ENCODE data around the gene HACD4. TPM values are rescaled to one million over a fixed set of nuclear protein-coding genes. Genes with fewer than 3 reads are reported as not detected.

The HACD4 gene, protein sequence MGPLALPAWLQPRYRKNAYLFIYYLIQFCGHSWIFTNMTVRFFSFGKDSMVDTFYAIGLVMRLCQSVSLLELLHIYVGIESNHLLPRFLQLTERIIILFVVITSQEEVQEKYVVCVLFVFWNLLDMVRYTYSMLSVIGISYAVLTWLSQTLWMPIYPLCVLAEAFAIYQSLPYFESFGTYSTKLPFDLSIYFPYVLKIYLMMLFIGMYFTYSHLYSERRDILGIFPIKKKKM
- total RNA-seq (10 to 100 TPM in 2 of 5 donors, 1 to 10 TPM in 2, under 1 TPM in 1; 0.29 to 12.1 (median 5.9) TPM), polyA plus RNA-seq (1 to 10 TPM; 1.6 to 4.1 (median 1.8) TPM)
- long read RNA-seq, donor 1, full-length matches to known transcripts = 2 of 2 reads
- long read RNA-seq, donor 1, partial matches to known transcripts = 0 of 2 reads
- long read RNA-seq, donor 1, other reads (novel, unspliced or antisense) = 0 of 2 reads
- long read RNA-seq, donor 2, full-length matches to known transcripts = 2 of 2 reads
- long read RNA-seq, donor 2, partial matches to known transcripts = 0 of 2 reads
- long read RNA-seq, donor 2, other reads (novel, unspliced or antisense) = 0 of 2 reads
- long read RNA-seq, donor 3 = 0 reads
- long read RNA-seq, donor 4 = 0 reads
- long read RNA-seq, donor 5, full-length matches to known transcripts = 2 of 2 reads
- long read RNA-seq, donor 5, partial matches to known transcripts = 0 of 2 reads
- long read RNA-seq, donor 5, other reads (novel, unspliced or antisense) = 0 of 2 reads
- long read RNA-seq, donor 6, full-length matches to known transcripts = 4 of 4 reads
- long read RNA-seq, donor 6, partial matches to known transcripts = 0 of 4 reads
- long read RNA-seq, donor 6, other reads (novel, unspliced or antisense) = 0 of 4 reads
- long read RNA-seq, donor 7, full-length matches to known transcripts = 5 of 5 reads
- long read RNA-seq, donor 7, partial matches to known transcripts = 0 of 5 reads
- long read RNA-seq, donor 7, other reads (novel, unspliced or antisense) = 0 of 5 reads
- long read RNA-seq, donor 8, full-length matches to known transcripts = 3 of 3 reads
- long read RNA-seq, donor 8, partial matches to known transcripts = 0 of 3 reads
- long read RNA-seq, donor 8, other reads (novel, unspliced or antisense) = 0 of 3 reads
- long read RNA-seq, donor 9, full-length matches to known transcripts = 4 of 4 reads
- long read RNA-seq, donor 9, partial matches to known transcripts = 0 of 4 reads
- long read RNA-seq, donor 9, other reads (novel, unspliced or antisense) = 0 of 4 reads
- long read RNA-seq, donor 10, full-length matches to known transcripts = 2 of 2 reads
- long read RNA-seq, donor 10, partial matches to known transcripts = 0 of 2 reads
- long read RNA-seq, donor 10, other reads (novel, unspliced or antisense) = 0 of 2 reads

DNA sequence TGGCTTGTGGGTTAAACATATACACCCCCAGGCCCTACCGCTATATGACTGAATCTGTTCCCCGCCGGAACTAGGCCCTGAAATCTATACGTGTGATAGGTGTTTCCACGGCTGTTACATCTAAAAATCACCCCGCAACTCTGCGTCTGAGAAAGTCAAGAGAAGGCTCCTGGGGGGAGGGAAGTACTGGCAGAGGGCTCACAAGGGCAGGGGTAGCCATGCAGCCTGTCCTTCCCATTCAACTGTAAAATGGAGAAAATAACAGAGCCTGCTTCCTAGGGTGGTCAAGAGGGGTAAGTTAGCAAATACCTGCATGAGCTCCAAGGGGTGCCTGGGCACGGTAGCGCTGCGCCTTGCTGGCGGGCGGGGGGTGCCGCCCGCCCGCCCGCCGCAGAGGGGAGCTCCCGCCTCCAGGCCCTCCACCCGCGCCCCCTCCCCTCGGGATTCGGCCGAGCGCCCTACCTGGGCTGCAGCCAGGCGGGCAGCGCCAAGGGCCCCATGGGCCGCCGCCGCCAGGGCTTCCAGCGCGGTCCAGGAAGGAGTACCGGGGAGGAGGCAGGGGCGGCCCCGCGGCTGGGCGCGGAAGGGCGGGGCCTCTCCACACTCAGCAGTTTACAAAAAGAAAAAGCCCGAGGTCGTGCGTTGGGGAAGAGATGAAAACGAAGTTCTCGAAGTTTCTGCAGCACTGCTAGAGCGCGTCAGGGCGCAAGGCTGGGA is at the start of gene HACD4:
Gene HACD4, minus strand, starts transcription at position 550 of the 717 bp plus-strand sequence. Its CDS starts 50 bp downstream, at position 500.
- TF ChIP-seq, protein P1, sequence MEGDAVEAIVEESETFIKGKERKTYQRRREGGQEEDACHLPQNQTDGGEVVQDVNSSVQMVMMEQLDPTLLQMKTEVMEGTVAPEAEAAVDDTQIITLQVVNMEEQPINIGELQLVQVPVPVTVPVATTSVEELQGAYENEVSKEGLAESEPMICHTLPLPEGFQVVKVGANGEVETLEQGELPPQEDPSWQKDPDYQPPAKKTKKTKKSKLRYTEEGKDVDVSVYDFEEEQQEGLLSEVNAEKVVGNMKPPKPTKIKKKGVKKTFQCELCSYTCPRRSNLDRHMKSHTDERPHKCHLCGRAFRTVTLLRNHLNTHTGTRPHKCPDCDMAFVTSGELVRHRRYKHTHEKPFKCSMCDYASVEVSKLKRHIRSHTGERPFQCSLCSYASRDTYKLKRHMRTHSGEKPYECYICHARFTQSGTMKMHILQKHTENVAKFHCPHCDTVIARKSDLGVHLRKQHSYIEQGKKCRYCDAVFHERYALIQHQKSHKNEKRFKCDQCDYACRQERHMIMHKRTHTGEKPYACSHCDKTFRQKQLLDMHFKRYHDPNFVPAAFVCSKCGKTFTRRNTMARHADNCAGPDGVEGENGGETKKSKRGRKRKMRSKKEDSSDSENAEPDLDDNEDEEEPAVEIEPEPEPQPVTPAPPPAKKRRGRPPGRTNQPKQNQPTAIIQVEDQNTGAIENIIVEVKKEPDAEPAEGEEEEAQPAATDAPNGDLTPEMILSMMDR (IDR thresholded peaks at IDR 0.05) = no peak
- TF ChIP-seq POLR2A (IDR thresholded peaks at IDR 0.05) (no peak), EP300 (IDR thresholded peaks at IDR 0.05) (no peak), POLR2AphosphoS5 (IDR thresholded peaks at IDR 0.05) (peak in 1 of 3 donors; percentile 3)
- intact Hi-C loops (cut with DNase I; ENCODE audit: low total_unique reads) = no loop called here

DNA sequence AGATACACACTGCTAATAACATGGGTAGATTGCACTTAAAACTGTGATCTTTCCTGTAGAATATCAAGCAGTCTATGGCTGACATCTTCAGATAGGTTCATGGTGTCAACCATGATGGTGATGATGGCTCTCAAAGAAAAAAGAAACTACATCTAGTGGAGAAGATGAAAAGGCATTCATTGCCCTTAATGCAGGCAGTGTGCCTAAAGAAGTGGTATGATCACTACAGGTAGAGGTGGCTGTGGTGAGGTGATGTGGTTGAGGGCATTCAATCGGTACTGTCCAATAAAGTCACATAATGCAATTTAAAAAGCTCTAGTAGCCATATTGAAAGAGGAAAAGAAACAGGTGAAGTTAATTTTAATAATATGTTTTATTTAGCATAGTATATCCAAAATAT is 49.4 kb upstream of the HACD4 start:
- no peak for DNase-seq
- intact Hi-C loops (cut with DNase I; ENCODE audit: low total_unique reads) = no loop called here
- no peaks in the 10 kb centered on the region for H3K27me3 ChIP-seq
- no peaks in the 10 kb centered on the region for H3K36me3 ChIP-seq
- no peak for TF ChIP-seq POLR2AphosphoS5 (IDR thresholded peaks at IDR 0.05)
- TF ChIP-seq, protein P1 (IDR thresholded peaks at IDR 0.05) = no peak
- no peak for TF ChIP-seq EP300 (IDR thresholded peaks at IDR 0.05)
- no peak for TF ChIP-seq POLR2A (IDR thresholded peaks at IDR 0.05)
- no peak overlapping the region for H3K4me3 ChIP-seq
- H3K27ac ChIP-seq = no peak overlapping the region
- no peaks in the 10 kb centered on the region for H3K4me1 ChIP-seq
- no peaks in the 10 kb centered on the region for H3K9me3 ChIP-seq
- WGBS, 5 donors = 91 to 100% (median 97%) methylated on average over 1 of the region's 1 CpG

More for the DNA sequence above, at the start of gene HACD4:
- Histone ChIP-seq H3K9me3 (no peaks in the 10 kb centered on the region), H3K27me3 (no peaks in the 10 kb centered on the region), H3K27ac (peak within 1 kb of the TSS; percentile 74 to 90 (median 87)), H3K4me3 (peak within 1 kb of the TSS; percentile 52 to 66 (median 62)), H3K4me1 (peaks cover 15 to 29% (median 19%) of the 10 kb centered on the region in 4 donors), H3K36me3 (peaks cover 0 to 1% (median under 1%) of the 10 kb centered on the region in 4 donors)
- peak; percentile 63 to 87 for DNase-seq
- 6 to 8% (median 7%) methylated on average over 27 to 46 of the region's 46 CpGs for WGBS, 5 donors

DNA sequence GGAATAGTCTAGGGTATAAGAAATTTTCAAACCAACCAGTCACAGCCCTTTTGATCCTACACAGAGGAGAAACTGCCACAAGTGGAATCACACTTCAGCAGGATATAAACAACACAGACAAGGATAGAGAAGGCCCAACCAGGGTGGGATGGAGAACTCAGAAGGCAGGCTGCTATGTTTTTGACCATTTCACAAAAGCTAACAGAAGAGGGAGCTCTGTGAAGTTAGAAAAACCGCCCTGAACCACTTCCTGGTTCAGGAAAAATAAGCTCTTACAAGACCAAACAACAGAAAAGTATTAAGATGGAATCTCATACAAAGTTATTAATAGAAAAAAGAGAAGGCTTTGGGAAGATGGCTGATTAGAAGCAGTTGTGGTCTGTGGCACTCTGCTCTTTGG is 47.3 kb upstream of the HACD4 start:
- no peak for DNase-seq
- WGBS, 5 donors = 64 to 80% (median 74%) methylated on average over 1 of the region's 1 CpG
- Histone ChIP-seq H3K27me3 (no peaks in the 10 kb centered on the region), H3K9me3 (no peaks in the 10 kb centered on the region), H3K4me1 (no peaks in the 10 kb centered on the region), H3K4me3 (no peak overlapping the region), H3K27ac (no peak overlapping the region), H3K36me3 (no peaks in the 10 kb centered on the region)
- no peak for TF ChIP-seq EP300 (IDR thresholded peaks at IDR 0.05)
- intact Hi-C loops (cut with DNase I; ENCODE audit: low total_unique reads) = no loop called here

DNA sequence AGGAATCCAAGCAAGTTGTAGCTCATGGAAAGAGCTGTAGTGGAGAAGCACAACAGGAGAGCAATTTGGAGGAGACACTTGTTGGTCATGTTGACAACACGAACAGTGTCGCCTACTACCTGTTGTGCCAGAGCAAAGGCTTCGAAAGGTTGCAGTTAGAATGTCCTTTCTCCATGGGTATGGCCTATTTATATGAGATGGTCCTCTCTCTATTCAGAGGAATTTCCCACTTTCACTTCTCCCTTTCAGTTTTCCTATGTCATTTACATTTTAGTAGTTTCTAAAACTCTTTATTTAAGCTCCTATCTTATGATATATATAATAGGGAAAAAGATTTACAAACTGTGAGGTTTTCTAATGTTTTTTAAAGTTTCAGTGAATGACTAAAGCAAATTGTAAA is 46.3 kb upstream of the HACD4 start, which contains the start of gene IFNB1:
Gene IFNB1, minus strand, starts transcription at position 162 of the 400 bp plus-strand sequence. Its CDS starts 73 bp downstream, at position 89.
- intact Hi-C loops (cut with DNase I; ENCODE audit: low total_unique reads) = no loop called here
- H3K27ac ChIP-seq = no peak within 1 kb of the TSS
- no peaks in the 10 kb centered on the region for H3K4me1 ChIP-seq
- no peak for DNase-seq
- TF ChIP-seq POLR2AphosphoS5 (IDR thresholded peaks at IDR 0.05) (no peak), POLR2A (IDR thresholded peaks at IDR 0.05) (no peak), EP300 (IDR thresholded peaks at IDR 0.05) (no peak)
- TF ChIP-seq, protein P1 (IDR thresholded peaks at IDR 0.05) = no peak
- no peak within 1 kb of the TSS for H3K4me3 ChIP-seq
- H3K9me3 ChIP-seq = no peaks in the 10 kb centered on the region
- H3K36me3 ChIP-seq = no peaks in the 10 kb centered on the region
- 78 to 97% (median 91%) methylated on average over 3 of the region's 3 CpGs for WGBS, 5 donors
- no peaks in the 10 kb centered on the region for H3K27me3 ChIP-seq

Data from stomach (tissue), 19 donors.